RWPE1 (cell line): ENCODE measurements around the gene DFFB.
"Not testable (repeated sequence)": the region's sequence is repeated elsewhere in the genome, so short reads cannot be mapped to it uniquely, and the experiment has no call there.

Source experiments
- CTCF ChIA-PET: fragments of 350-600 bp; sonication (Branson Sonifier 250); formaldehyde crosslinking; extraction: SDS; loops from one replicate; lab custom pipeline; 2021; lab: Yijun Ruan, JAX
- POLR2A ChIA-PET: fragments of 400-600 bp; formaldehyde crosslinking; extraction: SDS; loops from one replicate; lab custom pipeline; 2020; ENCODE audit warnings: antibody characterized with exemption; ENCODE audit not compliant: low non-redundant PET; lab: Yijun Ruan, JAX
- DNase-seq: peaks from one replicate; pipeline ENCODE4 v3.0.0; 2012; ENCODE audit warnings: low spot score
- H3K27ac ChIP-seq: fragments of 450-650 bp; 2 replicates; pipeline ENCODE4 v1.5.1; 2017
- CTCF ChIP-seq: fragments of 450-650 bp; conservative IDR thresholded peaks from 2 replicates; pipeline ENCODE4 v1.5.1; 2017; ENCODE audit warnings: low read depth, mild to moderate bottlenecking

DFFB gene

GRCh38 chr1:3856923-3857790 is at the start of gene DFFB, which contains the start of gene CEP104:
DFFB (plus strand) TSS chr1:3857476; CDS start chr1:3857604, 128 bp downstream.
CEP104 (minus strand) TSS chr1:3857211; CDS start chr1:3852407, 4,804 bp downstream.
- ChIA-PET POLR2A (interaction anchor here (0.7 kb wide), 1 partner anchor 26 kb away, joined by 4 read pairs; no protein-coding TSS in a partner anchor), CTCF (interaction anchor here (0.7 to 1.4 kb wide), 3 partner anchors 12 to 1320 kb away, joined by 3 read pairs; no protein-coding TSS in a partner anchor)
- peak; percentile 99 for DNase-seq
- H3K27ac ChIP-seq: peak within 1 kb of the TSS; percentile 83
- peak; percentile 54 for TF ChIP-seq CTCF

GRCh38 chr1:3807769-3808168 is 49.5 kb upstream of the DFFB start:
- POLR2A ChIA-PET: no interaction called here

GRCh38 chr1:3809680-3810079 is 47.6 kb upstream of the DFFB start:
- no peak for TF ChIP-seq CTCF
- DNase-seq: no peak
- ChIA-PET POLR2A (no interaction called here), CTCF (no interaction called here)
- no peak overlapping the region for H3K27ac ChIP-seq

More at GRCh38 chr1:3807769-3808168, 49.5 kb upstream of the DFFB start:
- CTCF ChIA-PET: interaction anchor here (0.6 kb wide), 1 partner anchor 369 kb away, joined by 3 read pairs; no protein-coding TSS in a partner anchor
- no peak for DNase-seq
- TF ChIP-seq CTCF: no peak
- H3K27ac ChIP-seq: no peak overlapping the region

- CTCF ChIA-PET, POLR2A ChIA-PET, H3K27ac ChIP-seq, DNase-seq: not testable (repeated sequence)
Observed at GRCh38 chr1:3810149-3810761, 47.0 kb upstream of the DFFB start.

GRCh38 chr1:3811595-3811911 is 45.7 kb upstream of the DFFB start:
- CTCF ChIA-PET: no interaction called here
- POLR2A ChIA-PET: no interaction called here
- no peak overlapping the region for H3K27ac ChIP-seq
- DNase-seq: no peak
- TF ChIP-seq CTCF: no peak

- ChIA-PET POLR2A (no interaction called here), CTCF (no interaction called here)
- no peak for TF ChIP-seq CTCF
- no peak for DNase-seq
- H3K27ac ChIP-seq: no peak overlapping the region
Observed at GRCh38 chr1:3814065-3814464, 43.2 kb upstream of the DFFB start.
